CD14-positive monocyte (primary cell): ENCODE data around the gene NTM. TPM values are rescaled to one million over a fixed set of nuclear protein-coding genes. Genes with fewer than 3 reads are reported as not detected.

Experiments
- DNase-seq, 3 donors: peaks; one replicate each; pipeline ENCODE4 v3.0.0-alpha.2; 2011 to 2022
- H2AFZ ChIP-seq: 2 replicates; pipeline ENCODE4 v1.6.0; 2012; ENCODE audit warnings: mild to moderate bottlenecking, low read depth, low read length, inconsistent platforms; ENCODE audit not compliant: insufficient read depth, poor library complexity, severe bottlenecking
- H3K27ac ChIP-seq, 2 donors: 1 replicate in 1 of 2; 2 replicates in 1 of 2; pipeline ENCODE4 v1.5.1; 2012 to 2013; ENCODE audit warnings: low read length in 2 of 2, control low read depth in 1 of 2, inconsistent platforms in 1 of 2, low read depth in 1 of 2, mild to moderate bottlenecking in 1 of 2
- H3K27me3 ChIP-seq, 2 donors: one replicate each; pipeline versions ENCODE4 v1.6.0 to v1.6.1; 2011 to 2013; ENCODE audit warnings: low read length in 2 of 2; ENCODE audit not compliant: control insufficient read depth in 2 of 2, insufficient read depth in 2 of 2
- H3K36me3 ChIP-seq, 2 donors: replicated peaks in 1 of 2; 1 replicate in 1 of 2; 2 replicates in 1 of 2; pipeline versions ENCODE4 v1.5.1 to v1.6.1; 2012 to 2013; ENCODE audit warnings: low read length in 2 of 2, control low read depth in 1 of 2, inconsistent platforms in 1 of 2, mild to moderate bottlenecking in 1 of 2; ENCODE audit not compliant: insufficient read depth in 2 of 2, control insufficient read depth in 1 of 2
- H3K4me1 ChIP-seq, 2 donors: 1 replicate in 1 of 2; 2 replicates in 1 of 2; pipeline versions ENCODE4 v1.5.1 to v1.6.1; 2012 to 2013; ENCODE audit warnings: low read length in 2 of 2, control low read depth in 1 of 2, inconsistent platforms in 1 of 2, mild to moderate bottlenecking in 1 of 2, moderate library complexity in 1 of 2; ENCODE audit not compliant: insufficient read depth in 2 of 2, control insufficient read depth in 1 of 2
- H3K4me2 ChIP-seq: replicated peaks from 2 replicates; pipeline ENCODE3; 2012; ENCODE audit warnings: low read length, moderate library complexity, mild to moderate bottlenecking; ENCODE audit not compliant: poor library complexity, severe bottlenecking; ENCODE audit errors: extremely low read depth
- H3K4me3 ChIP-seq, 3 experiments: fragments of 200-600 bp in 1 of 3; sonication (generic) in 1 of 3; replicated peaks in 1 of 3; 1 replicate in 2 of 3; 2 replicates in 1 of 3; pipeline ENCODE4 v1.5.1; 2011 to 2013; ENCODE audit warnings: low read length in 3 of 3, mild to moderate bottlenecking in 3 of 3, control low read depth in 2 of 3, low read depth in 2 of 3, inconsistent platforms in 1 of 3, moderate library complexity in 1 of 3
- H3K79me2 ChIP-seq: 2 replicates; pipeline ENCODE4 v1.6.0; 2012; ENCODE audit warnings: mild to moderate bottlenecking, control low read depth, inconsistent platforms, low read length, moderate library complexity; ENCODE audit not compliant: insufficient read depth
- H3K9ac ChIP-seq: 2 replicates; pipeline ENCODE4 v1.6.0; 2017; ENCODE audit warnings: low read length, mild to moderate bottlenecking; ENCODE audit not compliant: insufficient read depth, poor library complexity, severe bottlenecking
- H3K9me3 ChIP-seq, 2 donors: replicated peaks in 1 of 2; 1 replicate in 1 of 2; 2 replicates in 1 of 2; pipeline versions ENCODE4 v1.5.1 to v1.6.1; 2012 to 2013; ENCODE audit warnings: low read length in 2 of 2, control low read depth in 1 of 2; ENCODE audit not compliant: control insufficient read depth in 1 of 2, insufficient read depth in 1 of 2
- H4K20me1 ChIP-seq: 2 replicates; pipeline ENCODE4 v1.6.0; 2012; ENCODE audit warnings: mild to moderate bottlenecking, low read length, control low read depth, moderate library complexity; ENCODE audit not compliant: insufficient read depth
- H3K27ac Mint-ChIP-seq, 7 donors: one replicate each; pipeline ENCODE4 v1.8.0; 2020; ENCODE audit warnings: mild to moderate bottlenecking in 7 of 7, mixed read lengths in 7 of 7, moderate library complexity in 6 of 7, inconsistent platforms in 2 of 7
- H3K27me3 Mint-ChIP-seq, 3 donors: one replicate each; pipeline ENCODE4 v1.8.0; 2021 to 2022; ENCODE audit warnings: low read depth in 3 of 3, mild to moderate bottlenecking in 3 of 3, mixed read lengths in 3 of 3, moderate library complexity in 3 of 3, inconsistent platforms in 1 of 3
- H3K36me3 Mint-ChIP-seq, 2 donors: one replicate each; pipeline ENCODE4 v1.8.0; 2020; ENCODE audit warnings: mixed read lengths in 2 of 2, inconsistent platforms in 1 of 2, mild to moderate bottlenecking in 1 of 2
- H3K4me1 Mint-ChIP-seq: one replicate; pipeline ENCODE4 v1.8.0; 2020; ENCODE audit warnings: mild to moderate bottlenecking, mixed read lengths
- H3K4me3 Mint-ChIP-seq, 2 donors: one replicate each; pipeline ENCODE4 v1.8.0; 2020; ENCODE audit warnings: mild to moderate bottlenecking in 2 of 2, mixed read lengths in 2 of 2, moderate library complexity in 1 of 2
- H3K9me3 Mint-ChIP-seq, 7 donors: one replicate each; pipeline ENCODE4 v1.8.0; 2020 to 2022; ENCODE audit warnings: mixed read lengths in 7 of 7, mild to moderate bottlenecking in 6 of 7, moderate library complexity in 6 of 7, inconsistent platforms in 2 of 7
- WGBS: methylation state at CpG from one replicate; pipeline ENCODE4 v1.1.5; 2013; ENCODE audit warnings: missing lambda C conversion rate; ENCODE audit not compliant: insufficient coverage; 5-methylcytosine and 5-hydroxymethylcytosine counted together
- intact Hi-C, 2 donors: fragments of 100-400 bp; cut with micrococcal nuclease; formaldehyde crosslinking; loops; one replicate each; pipeline versions ENCODE4 v1.15.0 to v1.15.1; 2023
- polyA plus RNA-seq, 3 donors: library from polyadenylated mRNA; depleted of rRNA in 1 of 3; unstranded in 2 of 3; stranded (reverse) in 1 of 3; fragments of 300-500 nt in 2 of 3; fragments of >200 nt in 1 of 3; fragmentation: Illumina TruSeq in 2 of 3; gene quantifications; 1 replicate in 2 of 3; 2 replicates in 1 of 3; pipeline ENCODE4 v1.2.3, GENCODE V29; 2012 to 2021
- TF ChIP-seq, protein P1 (sequence below): fragments of 200-600 bp; IDR thresholded peaks from one replicate; pipeline ENCODE4 v1.8.0; 2022; ENCODE audit warnings: antibody characterized with exemption, mild to moderate bottlenecking

NTM gene
- polyA plus RNA-seq, 3 donors: not detected

DNA sequence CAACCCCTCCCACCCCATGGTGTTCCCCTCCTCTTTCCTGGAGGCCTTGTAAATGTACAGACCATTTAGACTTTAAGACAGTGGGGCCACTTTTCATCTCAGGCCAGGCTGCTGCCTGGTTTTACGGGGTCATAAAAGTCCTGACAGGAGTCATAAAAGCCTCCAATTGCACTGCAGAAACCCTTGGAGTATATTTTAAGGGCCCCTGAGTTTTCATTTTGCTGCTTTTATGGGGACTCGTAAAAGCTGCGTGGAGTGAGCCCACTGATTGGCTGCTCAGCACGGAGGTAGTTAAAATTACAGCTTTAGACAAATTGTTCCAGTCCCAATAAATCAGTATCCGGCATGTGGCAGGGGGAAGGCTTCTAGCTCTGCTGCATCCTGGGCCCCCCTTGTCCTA is 627.6 kb downstream of the NTM start:
- Histone ChIP-seq H4K20me1 (no peaks in the 10 kb centered on the region), H3K9ac (no peak overlapping the region), H3K27me3 (no peaks in the 10 kb centered on the region), H3K36me3 (no peaks in the 10 kb centered on the region), H3K4me3 (no peak overlapping the region), H3K9me3 (peaks cover 24 to 34% of the 10 kb centered on the region in 2 donors), H3K4me2 (no peak overlapping the region), H3K79me2 (no peaks in the 10 kb centered on the region), H3K4me1 (no peaks in the 10 kb centered on the region), H3K27ac (no peak overlapping the region), H2AFZ (no peak overlapping the region)
- 16% methylated on average over 4 of the region's 5 CpGs for WGBS
- intact Hi-C loops: no loop called here
- no peak overlapping the region for H3K27ac Mint-ChIP-seq
- H3K4me1 Mint-ChIP-seq: no peaks in the 10 kb centered on the region
- H3K9me3 Mint-ChIP-seq: peaks cover 0 to 13% (median 3%) of the 10 kb centered on the region in 7 donors
- DNase-seq: no peak
- no peak overlapping the region for H3K4me3 Mint-ChIP-seq
- peaks cover 0 to 3% (median 0%) of the 10 kb centered on the region in 3 donors for H3K27me3 Mint-ChIP-seq
- TF ChIP-seq, protein P1, sequence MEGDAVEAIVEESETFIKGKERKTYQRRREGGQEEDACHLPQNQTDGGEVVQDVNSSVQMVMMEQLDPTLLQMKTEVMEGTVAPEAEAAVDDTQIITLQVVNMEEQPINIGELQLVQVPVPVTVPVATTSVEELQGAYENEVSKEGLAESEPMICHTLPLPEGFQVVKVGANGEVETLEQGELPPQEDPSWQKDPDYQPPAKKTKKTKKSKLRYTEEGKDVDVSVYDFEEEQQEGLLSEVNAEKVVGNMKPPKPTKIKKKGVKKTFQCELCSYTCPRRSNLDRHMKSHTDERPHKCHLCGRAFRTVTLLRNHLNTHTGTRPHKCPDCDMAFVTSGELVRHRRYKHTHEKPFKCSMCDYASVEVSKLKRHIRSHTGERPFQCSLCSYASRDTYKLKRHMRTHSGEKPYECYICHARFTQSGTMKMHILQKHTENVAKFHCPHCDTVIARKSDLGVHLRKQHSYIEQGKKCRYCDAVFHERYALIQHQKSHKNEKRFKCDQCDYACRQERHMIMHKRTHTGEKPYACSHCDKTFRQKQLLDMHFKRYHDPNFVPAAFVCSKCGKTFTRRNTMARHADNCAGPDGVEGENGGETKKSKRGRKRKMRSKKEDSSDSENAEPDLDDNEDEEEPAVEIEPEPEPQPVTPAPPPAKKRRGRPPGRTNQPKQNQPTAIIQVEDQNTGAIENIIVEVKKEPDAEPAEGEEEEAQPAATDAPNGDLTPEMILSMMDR: no peak
- no peaks in the 10 kb centered on the region for H3K36me3 Mint-ChIP-seq

DNA sequence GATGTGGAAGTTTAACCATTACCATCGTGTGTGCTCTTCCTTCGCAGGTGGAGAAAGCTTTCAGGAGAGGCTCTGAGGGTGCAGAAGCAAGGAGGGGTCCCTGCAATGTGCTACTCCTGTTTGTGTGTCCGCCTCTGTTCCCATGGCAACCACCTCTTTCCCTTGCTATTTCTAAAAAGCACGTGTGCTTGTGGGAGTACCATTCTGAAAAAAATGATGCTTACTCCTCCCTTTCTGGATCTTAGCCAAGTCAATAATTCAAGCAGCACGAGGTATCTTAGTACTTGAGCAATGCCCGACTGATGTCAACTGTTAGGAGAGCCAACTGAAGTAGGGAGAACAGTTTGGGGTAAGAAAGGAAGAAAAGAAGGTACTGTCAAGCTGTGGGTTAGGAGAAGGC is 628.7 kb downstream of the NTM start:
- Mint-ChIP-seq H3K9me3 (peaks cover 0 to 13% (median 3%) of the 10 kb centered on the region in 7 donors), H3K4me1 (no peaks in the 10 kb centered on the region), H3K4me3 (no peak overlapping the region), H3K27ac (no peak overlapping the region), H3K36me3 (no peaks in the 10 kb centered on the region), H3K27me3 (peaks cover 0 to 7% (median 0%) of the 10 kb centered on the region in 3 donors)
- H2AFZ ChIP-seq: no peak overlapping the region
- no peak for DNase-seq
- H3K4me1 ChIP-seq: no peaks in the 10 kb centered on the region
- H3K9me3 ChIP-seq: peaks cover 24 to 34% of the 10 kb centered on the region in 2 donors
- intact Hi-C loops: no loop called here
- no peak overlapping the region for H3K4me2 ChIP-seq
- H3K79me2 ChIP-seq: no peaks in the 10 kb centered on the region
- TF ChIP-seq, protein P1: no peak
- H3K27ac ChIP-seq: no peak overlapping the region
- no peaks in the 10 kb centered on the region for H3K36me3 ChIP-seq
- no peak overlapping the region for H3K4me3 ChIP-seq
- WGBS: 27% methylated on average over 4 of the region's 6 CpGs
- H4K20me1 ChIP-seq: no peaks in the 10 kb centered on the region
- no peak overlapping the region for H3K9ac ChIP-seq
- no peaks in the 10 kb centered on the region for H3K27me3 ChIP-seq
